T-helper 2 cell treated with Interferon-gamma antibody and Interleukin-4, amounts not matched to agents 5 μg/mL and 100 μg/mL, for 36 hours (primary cell): ENCODE data around the gene HNRNPM.

Source experiments
- DNase-seq: peaks from one replicate; pipeline ENCODE4 v3.0.0; 2021; ENCODE audit warnings: low spot score
- H3K27ac Mint-ChIP-seq: one replicate; pipeline ENCODE4 v1.8.0; 2021; ENCODE audit warnings: mild to moderate bottlenecking, mixed read lengths
- H3K27me3 Mint-ChIP-seq: one replicate; pipeline ENCODE4 v1.8.0; 2021; ENCODE audit warnings: low read depth, mixed read lengths
- H3K36me3 Mint-ChIP-seq: one replicate; pipeline ENCODE4 v1.8.0; 2021; ENCODE audit warnings: low read depth, mixed read lengths
- H3K4me1 Mint-ChIP-seq: one replicate; pipeline ENCODE4 v1.8.0; 2021; ENCODE audit warnings: low read depth, mixed read lengths
- H3K4me3 Mint-ChIP-seq: one replicate; pipeline ENCODE4 v1.8.0; 2022; ENCODE audit warnings: mild to moderate bottlenecking, moderate library complexity, mixed read lengths
- H3K9me3 Mint-ChIP-seq: one replicate; pipeline ENCODE4 v1.8.0; 2021; ENCODE audit warnings: mixed read lengths

The HNRNPM gene

GRCh38 chr19:8490395-8490760 is 45.6 kb downstream of the HNRNPM start:
- Mint-ChIP-seq H3K27ac (no peak overlapping the region), H3K36me3 (peaks cover 28% of the 10 kb centered on the region), H3K4me1 (peaks cover 25% of the 10 kb centered on the region), H3K27me3 (no peaks in the 10 kb centered on the region), H3K4me3 (no peak overlapping the region), H3K9me3 (no peaks in the 10 kb centered on the region)
- no peak for DNase-seq

GRCh38 chr19:8490873-8491272 is 46.1 kb downstream of the HNRNPM start:
- H3K4me3 Mint-ChIP-seq, result no peak overlapping the region
- H3K4me1 Mint-ChIP-seq, result peaks cover 29% of the 10 kb centered on the region
- H3K27ac Mint-ChIP-seq, result no peak overlapping the region
- H3K9me3 Mint-ChIP-seq, result no peaks in the 10 kb centered on the region
- no peaks in the 10 kb centered on the region for H3K27me3 Mint-ChIP-seq
- no peak for DNase-seq
- peaks cover 27% of the 10 kb centered on the region for H3K36me3 Mint-ChIP-seq

DNA sequence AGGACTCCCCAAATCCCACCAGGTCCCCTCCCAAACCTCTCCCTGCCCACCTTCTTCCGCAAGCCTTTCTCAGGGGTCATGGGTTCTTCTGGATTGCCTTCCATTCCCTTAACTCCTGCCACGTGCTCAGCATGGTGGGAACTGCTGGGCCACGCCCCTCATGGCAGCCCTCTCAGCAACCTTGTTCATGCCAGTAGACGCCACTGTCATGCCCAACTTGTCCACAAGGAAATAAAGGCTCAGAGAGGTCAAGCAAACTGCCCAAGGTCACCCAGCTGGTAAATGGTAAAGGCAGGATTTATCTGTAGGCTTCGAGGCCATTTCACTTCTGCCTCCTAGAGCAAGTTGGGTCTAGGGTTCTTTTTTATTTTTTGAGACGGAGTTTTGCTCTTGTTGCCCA is 46.8 kb downstream of the HNRNPM start:
- no peak for DNase-seq
- H3K36me3 Mint-ChIP-seq, result peaks cover 21% of the 10 kb centered on the region
- H3K9me3 Mint-ChIP-seq, result no peaks in the 10 kb centered on the region
- peaks cover 27% of the 10 kb centered on the region for H3K4me1 Mint-ChIP-seq
- no peak overlapping the region for H3K27ac Mint-ChIP-seq
- H3K27me3 Mint-ChIP-seq, result no peaks in the 10 kb centered on the region
- no peak overlapping the region for H3K4me3 Mint-ChIP-seq

DNA sequence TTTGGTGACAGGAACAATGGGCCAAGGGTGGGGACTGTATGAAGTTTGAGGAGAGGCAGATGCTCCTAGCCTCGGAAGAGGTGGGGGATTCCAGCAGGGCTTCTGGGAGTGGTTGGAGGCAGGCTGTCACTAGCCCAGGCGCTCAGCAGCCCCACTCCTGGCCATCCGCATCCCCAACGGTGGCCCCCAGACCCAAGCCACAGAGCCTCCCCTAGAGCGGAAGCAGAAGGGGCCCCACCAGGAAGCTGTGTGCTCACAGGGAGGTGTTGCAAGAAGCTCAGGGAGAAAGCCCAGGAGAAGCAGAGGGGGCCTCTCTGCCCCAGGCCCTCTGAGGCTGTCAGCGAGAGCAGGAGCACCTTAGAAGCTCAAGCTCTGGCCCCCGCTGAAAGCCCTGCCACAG is 49.4 kb downstream of the HNRNPM start:
- Mint-ChIP-seq H3K27ac (peak overlapping the region; percentile 70), H3K4me3 (no peak overlapping the region), H3K4me1 (peaks cover 8% of the 10 kb centered on the region), H3K27me3 (no peaks in the 10 kb centered on the region), H3K9me3 (no peaks in the 10 kb centered on the region), H3K36me3 (peaks cover 2% of the 10 kb centered on the region)
- no peak for DNase-seq

GRCh38 chr19:8498295-8498694 is 53.5 kb downstream of the HNRNPM start:
- Mint-ChIP-seq H3K4me1 (peaks cover 17% of the 10 kb centered on the region), H3K4me3 (no peak overlapping the region), H3K9me3 (no peaks in the 10 kb centered on the region), H3K27me3 (no peaks in the 10 kb centered on the region), H3K27ac (no peak overlapping the region), H3K36me3 (no peaks in the 10 kb centered on the region)
- no peak for DNase-seq

DNA sequence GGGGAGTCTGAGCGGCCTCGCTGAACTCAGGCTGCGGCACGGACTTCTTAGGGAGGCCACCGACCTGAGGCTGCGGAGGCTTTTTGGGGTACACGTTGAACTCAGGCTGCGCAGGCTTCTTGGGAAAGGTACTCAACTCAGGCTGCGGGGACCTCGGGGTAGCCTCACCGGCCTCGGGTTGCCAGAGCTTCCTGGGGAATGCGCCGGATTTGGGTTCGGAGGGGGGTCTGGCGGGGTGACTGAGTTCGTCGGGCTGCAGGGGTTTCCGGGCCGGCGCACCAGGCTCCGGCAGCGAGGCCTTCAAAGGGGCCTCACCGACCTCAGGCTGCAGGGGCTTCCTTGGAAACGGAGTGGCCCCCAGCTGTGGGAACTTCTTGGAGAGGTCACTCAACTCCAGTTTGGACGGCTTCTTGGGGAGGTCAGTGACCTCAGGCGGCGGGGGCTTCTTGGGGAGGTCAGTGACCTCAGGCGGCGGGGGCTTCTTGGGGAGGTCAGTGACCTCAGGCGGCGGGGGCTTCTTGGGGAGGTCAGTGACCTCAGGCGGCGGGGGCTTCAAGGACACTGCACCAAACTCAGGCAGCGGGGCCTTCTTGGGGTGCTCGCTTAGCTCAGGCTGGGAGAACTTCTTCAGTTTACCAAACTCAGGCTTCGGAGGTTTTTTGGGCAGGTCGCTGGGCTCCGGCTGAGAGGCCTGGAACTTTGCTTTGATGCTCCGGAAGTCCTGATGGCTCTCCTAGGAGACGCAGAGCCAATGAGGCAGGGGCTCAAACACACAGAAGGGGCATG is 54.5 kb downstream of the HNRNPM start:
- peaks cover 17% of the 10 kb centered on the region for H3K4me1 Mint-ChIP-seq
- DNase-seq, result no peak
- H3K27ac Mint-ChIP-seq, result no peak overlapping the region

DNA sequence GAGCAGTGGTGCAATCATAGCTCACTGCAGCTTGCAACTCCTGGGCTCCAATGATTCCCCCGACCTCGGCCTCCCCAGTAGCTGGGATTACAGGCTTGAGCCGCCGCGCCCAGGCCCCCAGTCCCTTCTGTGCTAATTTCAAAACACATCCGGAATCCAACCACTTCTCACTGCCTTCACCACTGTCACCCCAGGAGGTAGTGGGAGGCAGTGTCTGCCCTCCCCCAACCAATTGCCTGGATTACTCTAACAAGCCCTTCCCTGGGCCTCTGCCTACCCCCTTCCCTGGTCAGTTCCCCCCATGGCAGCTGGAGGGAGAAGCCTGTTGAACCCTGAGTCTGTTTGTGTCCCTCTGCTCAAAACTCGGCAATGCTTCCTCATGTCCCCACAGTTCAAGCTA is 55.4 kb downstream of the HNRNPM start:
- no peaks in the 10 kb centered on the region for H3K27me3 Mint-ChIP-seq
- H3K36me3 Mint-ChIP-seq, result no peaks in the 10 kb centered on the region
- no peaks in the 10 kb centered on the region for H3K9me3 Mint-ChIP-seq
- no peak for DNase-seq
- H3K27ac Mint-ChIP-seq, result peak overlapping the region; percentile 41
- H3K4me3 Mint-ChIP-seq, result no peak overlapping the region
- H3K4me1 Mint-ChIP-seq, result peaks cover 19% of the 10 kb centered on the region

More for the DNA sequence above, 54.5 kb downstream of the HNRNPM start:
- no peaks in the 10 kb centered on the region for H3K27me3 Mint-ChIP-seq
- H3K9me3 Mint-ChIP-seq, result no peaks in the 10 kb centered on the region
- no peak overlapping the region for H3K4me3 Mint-ChIP-seq
- H3K36me3 Mint-ChIP-seq, result no peaks in the 10 kb centered on the region

DNA sequence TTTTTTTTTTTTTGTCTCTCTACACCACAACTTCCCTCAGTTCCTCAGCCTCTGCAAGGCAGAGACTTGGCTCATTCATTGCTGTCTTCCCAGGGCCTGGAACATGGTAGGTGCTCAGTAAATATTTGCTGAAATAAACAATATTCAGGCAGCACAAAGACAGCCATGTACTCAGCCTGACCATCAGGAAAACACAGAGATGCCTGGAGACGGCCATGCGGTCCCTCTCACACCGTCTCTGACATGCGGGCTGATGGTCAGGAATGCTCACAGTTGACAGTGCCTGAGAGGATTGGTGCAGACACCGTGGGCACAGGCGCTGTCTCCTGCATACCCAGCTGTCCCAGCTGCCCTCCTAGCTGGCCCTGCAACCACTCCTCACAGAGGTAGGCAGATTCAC is 56.7 kb downstream of the HNRNPM start:
- Mint-ChIP-seq H3K36me3 (peaks cover 2% of the 10 kb centered on the region), H3K4me1 (peaks cover 19% of the 10 kb centered on the region), H3K27ac (no peak overlapping the region), H3K4me3 (no peak overlapping the region), H3K27me3 (no peaks in the 10 kb centered on the region), H3K9me3 (no peaks in the 10 kb centered on the region)
- no peak for DNase-seq

DNA sequence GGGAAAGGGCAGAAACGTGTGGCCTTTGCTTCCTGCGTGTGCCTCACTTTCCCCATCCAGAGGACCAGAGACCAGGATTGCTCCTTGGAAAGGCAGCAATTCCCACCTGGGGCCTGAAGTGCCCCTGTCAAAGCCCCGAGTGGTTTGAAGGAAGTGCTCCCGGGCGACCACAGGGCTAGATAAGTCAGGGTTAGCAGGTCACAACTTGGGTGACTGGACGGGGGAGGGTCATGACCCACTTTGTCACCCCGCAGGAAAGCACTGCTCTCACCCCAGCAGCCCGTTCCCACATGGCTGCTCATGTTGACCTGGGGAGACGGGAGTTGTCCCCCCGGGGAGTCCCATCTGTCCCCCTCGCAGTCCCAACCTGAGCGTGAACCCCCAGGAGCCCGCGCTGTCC is 57.2 kb downstream of the HNRNPM start:
- Mint-ChIP-seq H3K4me1 (peaks cover 19% of the 10 kb centered on the region), H3K36me3 (peaks cover 2% of the 10 kb centered on the region), H3K9me3 (no peaks in the 10 kb centered on the region), H3K27ac (no peak overlapping the region), H3K4me3 (no peak overlapping the region), H3K27me3 (no peaks in the 10 kb centered on the region)
- DNase-seq, result no peak

- Mint-ChIP-seq H3K27ac (no peak overlapping the region), H3K4me1 (peaks cover 22% of the 10 kb centered on the region), H3K4me3 (no peak overlapping the region), H3K36me3 (peaks cover 2% of the 10 kb centered on the region), H3K9me3 (no peaks in the 10 kb centered on the region), H3K27me3 (no peaks in the 10 kb centered on the region)
- no peak for DNase-seq
Measured at GRCh38 chr19:8503510-8503909, 58.7 kb downstream of the HNRNPM start.

GRCh38 chr19:8504171-8504570 is 59.4 kb downstream of the HNRNPM start:
- Mint-ChIP-seq H3K4me1 (peaks cover 22% of the 10 kb centered on the region), H3K4me3 (peak overlapping the region; percentile 32), H3K27ac (no peak overlapping the region), H3K27me3 (no peaks in the 10 kb centered on the region), H3K36me3 (peaks cover 2% of the 10 kb centered on the region), H3K9me3 (no peaks in the 10 kb centered on the region)
- no peak for DNase-seq

GRCh38 chr19:8504919-8505318 is 60.1 kb downstream of the HNRNPM start:
- no peaks in the 10 kb centered on the region for H3K9me3 Mint-ChIP-seq
- DNase-seq, result no peak
- peaks cover 2% of the 10 kb centered on the region for H3K36me3 Mint-ChIP-seq
- H3K4me3 Mint-ChIP-seq, result peak overlapping the region; percentile 63
- H3K4me1 Mint-ChIP-seq, result peaks cover 22% of the 10 kb centered on the region
- no peak overlapping the region for H3K27ac Mint-ChIP-seq
- H3K27me3 Mint-ChIP-seq, result no peaks in the 10 kb centered on the region

DNA sequence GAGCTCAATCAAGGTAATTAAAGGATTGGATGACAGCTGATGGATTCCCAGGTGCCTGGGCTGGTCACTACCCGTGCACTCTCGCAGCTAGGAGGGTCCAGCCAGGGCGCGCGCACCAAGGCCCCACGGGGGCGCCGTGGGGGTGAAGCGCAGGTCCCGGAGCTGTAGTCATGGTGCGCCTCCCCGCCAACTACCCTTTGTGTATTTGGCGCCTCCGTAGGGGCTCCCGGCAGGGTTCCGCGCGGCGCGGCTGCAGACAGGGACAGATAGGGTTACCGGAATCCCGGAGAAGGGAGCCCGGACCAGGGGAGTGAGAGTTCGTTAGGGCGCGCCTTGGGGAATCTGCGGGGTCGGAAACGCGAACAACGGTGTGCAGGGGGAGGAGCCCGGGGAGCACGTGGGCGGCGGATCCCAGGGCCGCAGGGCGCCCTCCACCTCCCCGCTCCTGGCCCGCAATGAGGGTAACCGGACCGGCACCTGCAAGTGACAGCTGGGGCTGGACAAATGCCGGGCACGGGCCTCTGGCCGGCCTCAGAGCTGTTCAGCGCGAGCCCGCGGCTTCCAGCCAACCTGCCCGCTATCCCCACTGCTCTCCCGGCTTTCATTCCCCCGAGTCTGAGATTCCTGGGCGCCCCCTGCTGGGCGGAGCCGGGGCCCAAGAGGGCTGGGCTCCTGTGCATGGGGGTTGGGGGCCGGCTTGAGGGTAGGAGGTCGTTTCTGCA is 61.1 kb downstream of the HNRNPM start:
- DNase-seq, result peak; percentile 67
- H3K27me3 Mint-ChIP-seq, result no peaks in the 10 kb centered on the region
- H3K27ac Mint-ChIP-seq, result peak overlapping the region; percentile 77
- H3K9me3 Mint-ChIP-seq, result no peaks in the 10 kb centered on the region
- peak overlapping the region; percentile 89 for H3K4me3 Mint-ChIP-seq
- H3K4me1 Mint-ChIP-seq, result peaks cover 16% of the 10 kb centered on the region
- H3K36me3 Mint-ChIP-seq, result peaks cover 2% of the 10 kb centered on the region

DNA sequence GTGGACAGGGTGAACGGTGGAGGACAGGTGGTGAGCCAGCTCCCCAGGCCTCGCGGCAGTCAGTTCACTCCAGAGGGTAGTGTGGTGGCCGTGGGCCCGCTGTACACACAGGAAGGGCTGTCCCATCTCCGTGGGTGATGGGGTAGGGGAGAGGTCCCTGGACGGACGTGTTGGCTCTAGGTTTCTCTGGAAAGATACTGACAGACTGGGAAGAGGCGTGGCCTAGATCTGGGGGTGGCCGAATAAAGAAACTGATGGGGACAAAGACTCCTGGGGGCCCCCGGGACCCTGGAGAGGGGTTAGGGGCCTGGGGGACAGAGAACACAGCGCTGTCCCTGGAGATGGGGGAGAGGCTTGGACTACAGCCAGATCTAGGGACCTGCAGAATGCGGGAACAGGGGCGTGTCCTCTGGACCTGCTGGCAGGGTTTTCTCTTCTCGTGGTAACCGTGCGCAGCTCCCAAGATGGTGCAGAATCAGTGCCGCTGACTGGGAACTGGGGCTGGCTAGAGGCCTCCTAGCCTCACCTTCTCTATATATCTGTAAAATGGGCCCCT is 61.7 kb downstream of the HNRNPM start:
- Mint-ChIP-seq H3K4me1 (peaks cover 14% of the 10 kb centered on the region), H3K36me3 (peaks cover 2% of the 10 kb centered on the region), H3K9me3 (no peaks in the 10 kb centered on the region), H3K27ac (peak overlapping the region; percentile 65), H3K27me3 (no peaks in the 10 kb centered on the region), H3K4me3 (peak overlapping the region; percentile 89)
- no peak for DNase-seq
